IMR-90 (cell line): Measurements from ENCODE around the gene GABBR1. TPM values are rescaled to one million over a fixed set of nuclear protein-coding genes. Genes with fewer than 3 reads are reported as not detected.

Experiments
- ATAC-seq: fragments of 200-7000 bp; cut with Tn5 transposase; 2 replicates; pipeline ENCODE4 v1.9.1; 2020; ENCODE audit warnings: low read depth, mild to moderate bottlenecking, moderate library complexity
- BruUV-seq: library from RNA; stranded (reverse); fragments of 400-500 nt; replicated peaks from 2 replicates; lab custom pipeline; 2021; lab: Mats Ljungman, UMichigan
- CTCF ChIA-PET: fragments of 300-600 bp; formaldehyde crosslinking; extraction: SDS; loops from one replicate; lab custom pipeline; 2021; ENCODE audit warnings: antibody characterized with exemption; lab: Yijun Ruan, JAX
- POLR2A ChIA-PET: fragments of 300-600 bp; sonication (Branson Sonifier 250); formaldehyde crosslinking; loops from one replicate; lab custom pipeline; 2022; ENCODE audit warnings: antibody characterized with exemption; ENCODE audit not compliant: unreplicated experiment; lab: Charles Lee
- DNase-seq: peaks from one replicate; pipeline ENCODE4 v3.0.0; 2013
- H2AFZ ChIP-seq: replicated peaks from 2 replicates; pipeline ENCODE3; 2013; ENCODE audit warnings: low read length, mild to moderate bottlenecking; ENCODE audit not compliant: poor library complexity
- H2AK5ac ChIP-seq: 2 replicates; pipeline ENCODE4 v1.6.1; 2013; ENCODE audit warnings: low read depth, low read length, inconsistent platforms
- H2AK9ac ChIP-seq: replicated peaks from 2 replicates; pipeline ENCODE3; 2013; ENCODE audit warnings: mild to moderate bottlenecking, low read depth, low read length, moderate library complexity; ENCODE audit not compliant: poor library complexity
- H2BK120ac ChIP-seq: 2 replicates; pipeline ENCODE4 v1.6.1; 2013; ENCODE audit warnings: low read depth, low read length, inconsistent platforms
- H2BK15ac ChIP-seq: 3 replicates; pipeline ENCODE4 v1.6.1; 2013; ENCODE audit warnings: low read depth, low read length, inconsistent platforms
- H2BK20ac ChIP-seq: 2 replicates; pipeline ENCODE4 v1.6.1; 2013; ENCODE audit warnings: low read depth, mild to moderate bottlenecking, inconsistent platforms, low read length, moderate library complexity
- H2BK5ac ChIP-seq: 2 replicates; pipeline ENCODE4 v1.6.1; 2013; ENCODE audit warnings: mild to moderate bottlenecking, low read depth, low read length, inconsistent platforms; ENCODE audit not compliant: poor library complexity, severe bottlenecking
- H3K14ac ChIP-seq: replicated peaks from 2 replicates; pipeline ENCODE4 v1.6.1; 2013; ENCODE audit warnings: low read depth, low read length, inconsistent platforms
- H3K18ac ChIP-seq: 2 replicates; pipeline ENCODE4 v1.6.1; 2013; ENCODE audit warnings: low read depth, low read length, control low read depth
- H3K23ac ChIP-seq: 2 replicates; pipeline ENCODE4 v1.6.1; 2013; ENCODE audit warnings: low read depth, low read length, inconsistent platforms
- H3K27ac ChIP-seq: 2 replicates; pipeline ENCODE4 v1.5.1; 2013; ENCODE audit warnings: mild to moderate bottlenecking, control low read depth, low read length; ENCODE audit not compliant: insufficient read depth
- H3K27me3 ChIP-seq: 2 replicates; pipeline ENCODE4 v1.6.1; 2013; ENCODE audit warnings: low read length; ENCODE audit not compliant: control insufficient read depth, insufficient read depth
- H3K36me3 ChIP-seq: 2 replicates; pipeline ENCODE4 v1.6.1; 2013; ENCODE audit warnings: low read length, mixed read lengths; ENCODE audit not compliant: control insufficient read depth, insufficient read depth
- H3K4ac ChIP-seq: 2 replicates; pipeline ENCODE4 v1.6.1; 2013; ENCODE audit warnings: low read depth, low read length, inconsistent platforms
- H3K4me1 ChIP-seq: 2 replicates; pipeline ENCODE4 v1.6.1; 2013; ENCODE audit warnings: low read length, mixed read lengths; ENCODE audit not compliant: control insufficient read depth, insufficient read depth
- H3K4me2 ChIP-seq: 2 replicates; pipeline ENCODE4 v1.6.1; 2013; ENCODE audit warnings: low read depth, mild to moderate bottlenecking, control low read depth, low read length, moderate library complexity
- H3K4me3 ChIP-seq: 2 replicates; pipeline ENCODE4 v1.5.1; 2013; ENCODE audit warnings: low read depth, mild to moderate bottlenecking, control low read depth, low read length, moderate library complexity; ENCODE audit not compliant: insufficient read depth
- H3K56ac ChIP-seq: 2 replicates; pipeline ENCODE4 v1.6.1; 2013; ENCODE audit warnings: low read length, inconsistent platforms; ENCODE audit not compliant: insufficient read depth; ENCODE audit errors: extremely low read depth
- H3K79me1 ChIP-seq, 2 experiments: 2 replicates each; pipeline ENCODE4 v1.6.1; 2013; ENCODE audit warnings: low read length in 2 of 2, inconsistent platforms in 1 of 2, low read depth in 1 of 2
- H3K9ac ChIP-seq: 2 replicates; pipeline ENCODE4 v1.6.1; 2013; ENCODE audit warnings: low read depth, low read length, control low read depth
- H3K9me1 ChIP-seq: 2 replicates; pipeline ENCODE4 v1.6.1; 2013; ENCODE audit warnings: low read length, inconsistent platforms; ENCODE audit not compliant: insufficient read depth
- H3K9me3 ChIP-seq: 2 replicates; pipeline ENCODE4 v1.6.1; 2013; ENCODE audit warnings: low read length; ENCODE audit not compliant: control insufficient read depth, insufficient read depth
- H4K20me1 ChIP-seq: 2 replicates; pipeline ENCODE4 v1.6.1; 2013; ENCODE audit warnings: low read length, inconsistent platforms; ENCODE audit not compliant: insufficient read depth
- H4K5ac ChIP-seq: 2 replicates; pipeline ENCODE4 v1.6.1; 2013; ENCODE audit warnings: mild to moderate bottlenecking, low read depth, low read length, control low read depth
- H4K8ac ChIP-seq, 2 experiments: 2 replicates each; pipeline ENCODE4 v1.6.1; 2013; ENCODE audit warnings: low read depth in 2 of 2, low read length in 2 of 2, control low read depth in 1 of 2, inconsistent platforms in 1 of 2
- H4K91ac ChIP-seq: 2 replicates; pipeline ENCODE4 v1.6.1; 2013; ENCODE audit warnings: low read depth, low read length, inconsistent platforms; ENCODE audit not compliant: insufficient read depth
- BHLHE40 ChIP-seq: fragments of 150-350 bp; IDR thresholded peaks from 2 replicates; pipeline ENCODE4 v1.6.1; 2016; ENCODE audit warnings: mild to moderate bottlenecking, low read depth, low read length
- CEBPB ChIP-seq: IDR thresholded peaks from 2 replicates; pipeline ENCODE4 v1.6.1; 2012; ENCODE audit warnings: low read depth, low read length, improper control_type of control experiment
- CHD1 ChIP-seq: IDR thresholded peaks from 2 replicates; pipeline ENCODE4 v1.6.1; 2012; ENCODE audit warnings: low read depth, low read length, improper control_type of control experiment
- CTCF ChIP-seq: conservative IDR thresholded peaks from 2 replicates; pipeline ENCODE4 v1.5.1; 2012; ENCODE audit warnings: mild to moderate bottlenecking, low read depth, low read length, improper control_type of control experiment
- ELK1 ChIP-seq: fragments of 150-350 bp; IDR thresholded peaks from 2 replicates; pipeline ENCODE4 v1.6.1; 2016; ENCODE audit warnings: low read depth, mild to moderate bottlenecking, low read length, moderate library complexity, borderline replicate concordance
- FOS ChIP-seq: fragments of 150-350 bp; IDR thresholded peaks from 2 replicates; pipeline ENCODE4 v1.6.1; 2016; ENCODE audit warnings: low read depth, low read length
- MAFK ChIP-seq: IDR thresholded peaks from 2 replicates; pipeline ENCODE4 v1.6.1; 2012; ENCODE audit warnings: low read depth, low read length, improper control_type of control experiment
- MAZ ChIP-seq: IDR thresholded peaks from 2 replicates; pipeline ENCODE4 v1.6.1; 2012; ENCODE audit warnings: low read depth, mild to moderate bottlenecking, low read length, improper control_type of control experiment, moderate library complexity, borderline replicate concordance
- MXI1 ChIP-seq: IDR thresholded peaks from 2 replicates; pipeline ENCODE4 v1.6.1; 2012; ENCODE audit warnings: low read depth, mild to moderate bottlenecking, low read length, moderate library complexity, borderline replicate concordance
- NFE2L2 ChIP-seq: fragments of 150-350 bp; IDR thresholded peaks from 2 replicates; pipeline ENCODE4 v1.6.1; 2016; ENCODE audit warnings: low read depth, mild to moderate bottlenecking, low read length
- POLR2A ChIP-seq: IDR thresholded peaks from 2 replicates; pipeline ENCODE4 v1.6.1; 2012; ENCODE audit warnings: mild to moderate bottlenecking, low read depth, low read length
- RAD21 ChIP-seq: IDR thresholded peaks from 2 replicates; pipeline ENCODE4 v1.6.1; 2012; ENCODE audit warnings: low read length, improper control_type of control experiment
- RCOR1 ChIP-seq: IDR thresholded peaks from 2 replicates; pipeline ENCODE4 v1.6.1; 2012; ENCODE audit warnings: mild to moderate bottlenecking, low read length, improper control_type of control experiment; ENCODE audit not compliant: insufficient replicate concordance
- RFX5 ChIP-seq: IDR thresholded peaks from 2 replicates; pipeline ENCODE4 v1.8.0; 2012; ENCODE audit warnings: low read depth, mild to moderate bottlenecking, low read length, moderate library complexity
- SMC3 ChIP-seq: fragments of 150-350 bp; IDR thresholded peaks from 2 replicates; pipeline ENCODE4 v1.6.1; 2016; ENCODE audit warnings: low read depth, mild to moderate bottlenecking, antibody characterized with exemption, low read length, moderate library complexity
- WGBS, 2 experiments: methylation state at CpG; one replicate each; pipeline versions ENCODE4 v1.1.5 to v1.1.7; 2013; ENCODE audit warnings: missing lambda C conversion rate in 2 of 2; ENCODE audit not compliant: insufficient read length in 1 of 2; ENCODE audit errors: extremely low coverage in 2 of 2; 5-methylcytosine and 5-hydroxymethylcytosine counted together
- dilution Hi-C: fragments of 300-500 bp; cut with HindIII; formaldehyde crosslinking; loops from one replicate; pipeline ENCODE4 v1.14.3; 2018; ENCODE audit warnings: low sequenced_read_pairs; ENCODE audit not compliant: unreplicated experiment
- in situ Hi-C: fragments of 300-500 bp; cut with MboI; formaldehyde crosslinking; loops from 3 replicates; pipeline ENCODE4 v1.14.3; 2019; ENCODE audit warnings: low sequenced_read_pairs, inconsistent platforms, mixed read lengths
- intact Hi-C: fragments of 100-400 bp; cut with micrococcal nuclease; formaldehyde crosslinking; loops from 2 replicates; pipeline ENCODE4 v1.10.0; 2022
- polyA plus RNA-seq, 3 experiments: library from polyadenylated mRNA; depleted of rRNA; stranded (reverse); fragments of >200 nt; gene quantifications; 2 replicates each; pipeline ENCODE4 v1.2.3, GENCODE V29; 2012; ENCODE audit warnings: low replicate concordance in 1 of 3
- total RNA-seq: library from RNA; depleted of rRNA; stranded (reverse); fragments of >200 nt; gene quantifications from 2 replicates; pipeline ENCODE4 v1.2.3, GENCODE V29; 2012

The GABBR1 gene
- total and polyA plus RNA-seq, 2 of the 4 experiments (the other 2 are of a cell fraction) = 5.9 to 31.5 TPM

- H2BK5ac ChIP-seq = no peak overlapping the region
- intact Hi-C loops = no loop called here
- no peak overlapping the region for H3K4me2 ChIP-seq
- in situ Hi-C loops = no loop called here
- no peak overlapping the region for H3K18ac ChIP-seq
- H3K9ac ChIP-seq = no peak overlapping the region
- no peak for ATAC-seq
- no peak overlapping the region for H3K4me3 ChIP-seq
- dilution Hi-C loops = no loop called here
- H3K14ac ChIP-seq = no peak overlapping the region
- no peaks in the 10 kb centered on the region for H3K4me1 ChIP-seq
- no peak overlapping the region for H3K23ac ChIP-seq
- no peaks in the 10 kb centered on the region for H3K79me1 ChIP-seq
- H2BK20ac ChIP-seq = no peak overlapping the region
- no peak for DNase-seq
- H2AK5ac ChIP-seq = no peak overlapping the region
- BruUV-seq = no TSS peak
- no peak overlapping the region for H3K4ac ChIP-seq
- no peaks in the 10 kb centered on the region for H3K9me1 ChIP-seq
- ChIA-PET CTCF (no interaction called here), POLR2A (interaction anchor here (0.6 kb wide), 1 partner anchor 77 kb away, joined by 3 read pairs; no protein-coding TSS in a partner anchor)
- H4K91ac ChIP-seq = no peak overlapping the region
- H3K9me3 ChIP-seq = peaks cover 3% of the 10 kb centered on the region; the same call in 1 of the 2 replicates
- TF ChIP-seq MAFK (no peak), POLR2A (no peak), RCOR1 (no peak), SMC3 (no peak), BHLHE40 (no peak), FOS (no peak), NFE2L2 (no peak), RFX5 (no peak), MXI1 (no peak), CHD1 (no peak), CEBPB (no peak), CTCF (no peak), RAD21 (no peak), MAZ (no peak), ELK1 (no peak)
- no peaks in the 10 kb centered on the region for H4K20me1 ChIP-seq
- no peak overlapping the region for H4K5ac ChIP-seq
- H2BK120ac ChIP-seq = no peak overlapping the region
- H2AFZ ChIP-seq = no peak overlapping the region
- H3K27ac ChIP-seq = no peak overlapping the region
- no peaks in the 10 kb centered on the region for H3K27me3 ChIP-seq
- H3K36me3 ChIP-seq = no peaks in the 10 kb centered on the region
- WGBS, 2 experiments = no CpG with 5 or more reads among the region's 2 CpGs
- no peak overlapping the region for H4K8ac ChIP-seq
- H2BK15ac ChIP-seq = no peak overlapping the region
- no peak overlapping the region for H3K56ac ChIP-seq
- no peak overlapping the region for H2AK9ac ChIP-seq
Observed at GRCh38 chr6:29532320-29532951, 100.5 kb downstream of the GABBR1 start.
